B cell (primary cell): ENCODE results near the gene TSPAN19. TPM values are rescaled to one million over a fixed set of nuclear protein-coding genes. Genes with fewer than 3 reads are reported as not detected.

Experiments used
- ATAC-seq: fragments of 200-7000 bp; cut with Tn5 transposase; one replicate; pipeline ENCODE4 v1.10.0; 2021; ENCODE audit warnings: low read depth, mild to moderate bottlenecking, moderate number of reproducible peaks, moderate library complexity
- CTCF ChIA-PET: fragments of 350-600 bp; sonication (Branson Sonifier 250); formaldehyde crosslinking; loops from one replicate; lab custom pipeline; 2021; ENCODE audit warnings: antibody characterized with exemption, inconsistent platforms; lab: Charles Lee
- POLR2A ChIA-PET: fragments of 350-600 bp; sonication (Branson Sonifier 250); formaldehyde crosslinking; loops from one replicate; lab custom pipeline; 2021; ENCODE audit warnings: antibody characterized with exemption; lab: Charles Lee
- DNase-seq: peaks from one replicate; pipeline ENCODE4 v3.0.0; 2013
- H2AFZ ChIP-seq: 2 replicates; pipeline ENCODE4 v1.6.1; 2012; ENCODE audit warnings: mild to moderate bottlenecking, low read depth, low read length; ENCODE audit not compliant: insufficient read depth, poor library complexity, severe bottlenecking
- H3K27ac ChIP-seq, 2 donors: 1 replicate in 1 of 2; 2 replicates in 1 of 2; pipeline ENCODE4 v1.5.1; 2012 to 2013; ENCODE audit warnings: low read length in 2 of 2, mild to moderate bottlenecking in 2 of 2, moderate library complexity in 1 of 2
- H3K27me3 ChIP-seq, 4 experiments: fragments of 200-600 bp in 1 of 4; sonication (generic) in 1 of 4; replicated peaks in 1 of 4; 1 replicate in 2 of 4; 2 replicates in 2 of 4; pipeline versions ENCODE4 v1.6.1 to v1.7.0; 2013 to 2016; ENCODE audit warnings: low read length in 3 of 4, mild to moderate bottlenecking in 2 of 4, mixed read lengths in 1 of 4, moderate library complexity in 1 of 4; ENCODE audit not compliant: insufficient read depth in 4 of 4, control insufficient read depth in 3 of 4; ENCODE audit errors: control extremely low read depth in 1 of 4
- H3K36me3 ChIP-seq, 2 experiments: replicated peaks in 1 of 2; 1 replicate in 1 of 2; 2 replicates in 1 of 2; pipeline versions ENCODE4 v1.6.1 to v1.7.1; 2013; ENCODE audit warnings: low read length in 1 of 2; ENCODE audit not compliant: insufficient read depth in 2 of 2, control insufficient read depth in 1 of 2; ENCODE audit errors: control extremely low read depth in 1 of 2, extremely low read depth in 1 of 2
- H3K4me1 ChIP-seq, 2 donors: fragments of 200-600 bp in 1 of 2; sonication (generic) in 1 of 2; 1 replicate in 1 of 2; 2 replicates in 1 of 2; pipeline versions ENCODE4 v1.5.1 to v1.6.1; 2013 to 2017; ENCODE audit warnings: low read length in 2 of 2; ENCODE audit not compliant: control insufficient read depth in 2 of 2, insufficient read depth in 2 of 2
- H3K4me2 ChIP-seq: replicated peaks from 2 replicates; pipeline ENCODE3; 2012; ENCODE audit warnings: mild to moderate bottlenecking, low read depth, low read length; ENCODE audit not compliant: poor library complexity, severe bottlenecking
- H3K4me3 ChIP-seq, 5 experiments: fragments of 200-600 bp in 1 of 5; sonication (generic) in 1 of 5; 1 replicate in 3 of 5; 2 replicates in 2 of 5; pipeline versions ENCODE4 v1.5.1 to v1.7.0; 2011 to 2016; ENCODE audit warnings: low read length in 4 of 5, mild to moderate bottlenecking in 4 of 5, low read depth in 2 of 5, control low read depth in 1 of 5, moderate library complexity in 1 of 5; ENCODE audit not compliant: insufficient read depth in 1 of 5; ENCODE audit errors: control extremely low read depth in 1 of 5, extremely low read depth in 1 of 5
- H3K79me2 ChIP-seq: fragments of 200-600 bp; sonication (generic); one replicate; pipeline ENCODE4 v1.6.0; 2016; ENCODE audit warnings: low read length; ENCODE audit not compliant: control insufficient read depth, insufficient read depth
- H3K9ac ChIP-seq: fragments of 200-600 bp; sonication (generic); 2 replicates; pipeline ENCODE4 v1.6.1; 2017; ENCODE audit warnings: mild to moderate bottlenecking, low read length, moderate library complexity
- H3K9me3 ChIP-seq, 3 donors: one replicate each; pipeline versions ENCODE4 v1.6.1 to v1.7.1; 2013; ENCODE audit warnings: low read length in 2 of 3; ENCODE audit not compliant: control insufficient read depth in 2 of 3, insufficient read depth in 1 of 3; ENCODE audit errors: control extremely low read depth in 1 of 3
- H4K20me1 ChIP-seq: 2 replicates; pipeline ENCODE4 v1.6.0; 2012; ENCODE audit warnings: mild to moderate bottlenecking, low read length; ENCODE audit not compliant: insufficient read depth, control insufficient read depth, poor library complexity, severe bottlenecking
- H3K27ac Mint-ChIP-seq: one replicate; pipeline ENCODE4 v1.8.0; 2021; ENCODE audit warnings: mixed read lengths
- H3K27me3 Mint-ChIP-seq: one replicate; pipeline ENCODE4 v1.8.0; 2021; ENCODE audit warnings: mixed read lengths
- H3K4me1 Mint-ChIP-seq: one replicate; pipeline ENCODE4 v1.8.0; 2021; ENCODE audit warnings: mixed read lengths
- H3K4me3 Mint-ChIP-seq: one replicate; pipeline ENCODE4 v1.8.0; 2021; ENCODE audit warnings: mixed read lengths
- H3K9me3 Mint-ChIP-seq: one replicate; pipeline ENCODE4 v1.8.0; 2022; ENCODE audit warnings: mixed read lengths; ENCODE audit not compliant: insufficient read depth
- CTCF ChIP-seq: fragments of 200-600 bp; IDR thresholded peaks from one replicate; pipeline ENCODE4 v1.8.0; 2022; ENCODE audit warnings: antibody characterized with exemption, mild to moderate bottlenecking
- EZH2 ChIP-seq: IDR thresholded peaks from 2 replicates; pipeline ENCODE4 v1.6.1; 2012; ENCODE audit warnings: borderline replicate concordance, low read depth, mild to moderate bottlenecking, moderate library complexity, low read length; ENCODE audit not compliant: insufficient read depth, poor library complexity, severe bottlenecking
- WGBS: methylation state at CpG from one replicate; pipeline ENCODE4 v1.1.5; 2013; ENCODE audit warnings: missing lambda C conversion rate; ENCODE audit not compliant: insufficient coverage; 5-methylcytosine and 5-hydroxymethylcytosine counted together
- intact Hi-C: fragments of 100-400 bp; cut with micrococcal nuclease; formaldehyde crosslinking; loops from one replicate; pipeline ENCODE4 v1.10.0; 2022
- polyA plus RNA-seq: library from polyadenylated mRNA; depleted of rRNA; stranded (reverse); fragments of >200 nt; gene quantifications from 2 replicates; pipeline ENCODE4 v1.2.3, GENCODE V29; 2012
- total RNA-seq, 2 donors: library from RNA; stranded (reverse); fragments of 120-200 nt in 1 of 2; gene quantifications; 1 replicate in 1 of 2; 2 replicates in 1 of 2; pipeline versions ENCODE4 v1.2.3 to v1.2.4, GENCODE V29; 2013 to 2022

Gene TSPAN19
- total and polyA plus RNA-seq, 2 donors (not counting 1 experiment from before 2014, with no cell fraction given): not detected

DNA sequence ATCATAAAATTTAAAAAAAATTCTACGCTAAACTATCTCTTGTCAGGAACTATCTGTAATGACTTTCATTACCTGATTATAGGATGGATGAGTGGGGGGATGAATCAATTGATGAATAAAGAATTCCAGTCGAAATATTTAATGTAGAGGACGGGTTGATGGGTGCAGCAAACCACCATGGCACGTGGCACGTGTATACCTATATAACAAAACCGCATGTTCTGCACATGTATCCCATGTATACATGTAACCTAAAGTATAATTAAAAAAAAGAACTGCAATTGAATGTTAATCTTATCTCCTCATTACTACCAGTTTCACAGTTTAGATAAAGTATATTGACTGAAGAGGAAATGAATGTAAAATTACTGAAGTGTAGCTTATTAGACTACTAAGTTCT lies 23.5 kb upstream of the TSPAN19 start:
- intact Hi-C loops: no loop called here
- 60% methylated on average over 1 of the region's 6 CpGs for WGBS
- POLR2A ChIA-PET: no interaction called here
- no peak overlapping the region for H3K4me3 Mint-ChIP-seq
- CTCF ChIA-PET: interaction anchor here (0.7 to 1.1 kb wide), 2 partner anchors 10 to 12 kb away, joined by 3 read pairs; no protein-coding TSS in a partner anchor
- Histone ChIP-seq H3K4me1 (peaks cover 0 to 27% of the 10 kb centered on the region in 2 donors), H3K27ac (no peak overlapping the region), H3K36me3 (no peaks in the 10 kb centered on the region), H3K4me3 (no peak overlapping the region), H3K4me2 (peak overlapping the region; percentile 51), H4K20me1 (no peaks in the 10 kb centered on the region), H2AFZ (no peak overlapping the region), H3K27me3 (no peaks in the 10 kb centered on the region), H3K79me2 (no peaks in the 10 kb centered on the region), H3K9ac (no peak overlapping the region), H3K9me3 (no peaks in the 10 kb centered on the region)
- H3K4me1 Mint-ChIP-seq: peaks cover 21% of the 10 kb centered on the region
- ATAC-seq: no peak
- no peak overlapping the region for H3K27ac Mint-ChIP-seq
- TF ChIP-seq EZH2: no peak
- TF ChIP-seq CTCF: no peak
- H3K9me3 Mint-ChIP-seq: no peaks in the 10 kb centered on the region
- H3K27me3 Mint-ChIP-seq: peaks cover 3% of the 10 kb centered on the region
- DNase-seq: no peak

DNA sequence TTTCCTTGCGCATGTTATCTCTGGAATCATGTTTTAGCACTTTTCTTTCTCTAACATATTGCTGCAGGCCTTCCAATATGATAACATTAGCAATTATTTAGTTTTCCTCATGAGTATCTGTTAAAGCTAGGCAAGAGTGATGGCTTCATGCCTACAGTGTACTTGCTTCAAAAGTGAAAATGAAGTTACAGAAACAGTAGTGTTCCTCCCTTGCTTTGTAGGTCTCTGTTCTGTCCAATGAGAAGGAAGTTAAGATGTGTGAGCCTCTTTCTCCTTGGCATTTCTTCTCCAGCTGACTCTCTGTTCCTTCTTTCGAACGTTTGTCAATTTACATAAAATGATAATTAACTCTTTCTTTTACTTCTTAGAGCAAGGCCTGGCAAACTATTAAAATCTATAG lies 22.3 kb upstream of the TSPAN19 start:
- H3K9ac ChIP-seq: no peak overlapping the region
- no CpG with 5 or more reads among the region's 3 CpGs for WGBS
- peaks cover 3% of the 10 kb centered on the region for H3K27me3 Mint-ChIP-seq
- DNase-seq (peak; percentile 4), ATAC-seq (no peak)
- no peaks in the 10 kb centered on the region for H3K79me2 ChIP-seq
- H3K27ac ChIP-seq: no peak overlapping the region
- ChIA-PET POLR2A (no interaction called here), CTCF (interaction anchor here (1.0 to 2.6 kb wide), 4 partner anchors 9 to 186 kb away, joined by 3 to 7 read pairs (median 4); no protein-coding TSS in a partner anchor)
- H2AFZ ChIP-seq: peak overlapping the region; percentile 14
- H3K9me3 Mint-ChIP-seq: no peaks in the 10 kb centered on the region
- no peaks in the 10 kb centered on the region for H4K20me1 ChIP-seq
- no peak overlapping the region for H3K4me3 Mint-ChIP-seq
- intact Hi-C loops: no loop called here
- peaks cover 0 to 27% of the 10 kb centered on the region in 2 donors for H3K4me1 ChIP-seq
- H3K36me3 ChIP-seq: no peaks in the 10 kb centered on the region
- H3K4me1 Mint-ChIP-seq: peaks cover 21% of the 10 kb centered on the region
- no peak for TF ChIP-seq EZH2
- TF ChIP-seq CTCF: no peak
- no peaks in the 10 kb centered on the region for H3K27me3 ChIP-seq
- H3K4me2 ChIP-seq: peak overlapping the region; percentile 18
- H3K27ac Mint-ChIP-seq: no peak overlapping the region
- H3K9me3 ChIP-seq: no peaks in the 10 kb centered on the region
- H3K4me3 ChIP-seq: no peak overlapping the region
